ENCODE data around the gene CADM1. TPM values are rescaled to one million over a fixed set of nuclear protein-coding genes. Genes with fewer than 3 reads are reported as not detected.

CADM1 gene
- total RNA-seq, 1 experiment from 2014 or later: not detected

- H3K9me3 Mint-ChIP-seq (ENCODE audit: unreplicated experiment): no peaks in the 10 kb centered on the region
- no peaks in the 10 kb centered on the region for H3K4me1 Mint-ChIP-seq (ENCODE audit: insufficient read depth, unreplicated experiment)
- TF ChIP-seq CTCF (IDR thresholded peaks at IDR 0.05; ENCODE audit: unreplicated experiment): no peak
- DNase-seq (ENCODE audit: unreplicated experiment): no peak
- H3K4me3 Mint-ChIP-seq (ENCODE audit: unreplicated experiment): no peak overlapping the region
- intact Hi-C loops (cut with micrococcal nuclease): no loop called here
- POLR2A ChIA-PET: no interaction called here
- CTCF ChIA-PET: interaction anchor here (0.6 to 1.2 kb wide), 2 partner anchors 28 to 1254 kb away, joined by 3 read pairs; no protein-coding TSS in a partner anchor
- peaks cover 33% of the 10 kb centered on the region for H3K27me3 Mint-ChIP-seq (ENCODE audit: insufficient read depth, unreplicated experiment)
- no TSS peak for BruUV-seq (replicated peaks)
- no peak overlapping the region for H3K27ac Mint-ChIP-seq (ENCODE audit: low read depth, unreplicated experiment)
- H3K36me3 Mint-ChIP-seq (ENCODE audit: insufficient read depth, unreplicated experiment): no peaks in the 10 kb centered on the region
Observed at GRCh38 chr11:115297330-115297729, 206.9 kb downstream of the CADM1 start.

DNA sequence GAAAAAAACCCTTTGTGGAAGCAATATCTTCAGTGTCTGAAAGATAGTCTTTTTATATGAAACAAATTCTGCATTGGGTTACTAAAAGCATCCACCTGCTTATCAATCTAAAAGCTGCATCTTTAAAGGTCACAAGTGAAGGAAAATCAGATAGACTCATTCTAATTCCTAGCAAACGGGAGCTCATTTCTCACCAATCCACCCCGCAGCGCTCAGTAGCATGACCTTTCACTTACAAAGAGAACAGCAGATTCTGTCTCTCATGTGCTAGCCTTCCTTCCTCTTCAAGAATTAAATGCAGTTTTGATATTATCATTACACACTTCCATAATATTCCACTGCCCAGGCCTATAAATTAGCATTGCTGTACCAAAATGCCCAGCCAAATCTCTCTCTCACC, 212.9 kb downstream of the CADM1 start:
- no TSS peak for BruUV-seq (replicated peaks)
- no peak for TF ChIP-seq CTCF (IDR thresholded peaks at IDR 0.05; ENCODE audit: unreplicated experiment)
- peaks cover 9% of the 10 kb centered on the region for H3K27me3 Mint-ChIP-seq (ENCODE audit: insufficient read depth, unreplicated experiment)
- no peak overlapping the region for H3K4me3 Mint-ChIP-seq (ENCODE audit: unreplicated experiment)
- no peaks in the 10 kb centered on the region for H3K36me3 Mint-ChIP-seq (ENCODE audit: insufficient read depth, unreplicated experiment)
- DNase-seq (ENCODE audit: unreplicated experiment): no peak
- POLR2A ChIA-PET: no interaction called here
- H3K27ac Mint-ChIP-seq (ENCODE audit: low read depth, unreplicated experiment): no peak overlapping the region
- CTCF ChIA-PET: interaction anchor here (0.6 kb wide), 1 partner anchor 1442 kb away, joined by 3 read pairs; no protein-coding TSS in a partner anchor
- intact Hi-C loops (cut with micrococcal nuclease): no loop called here
- H3K4me1 Mint-ChIP-seq (ENCODE audit: insufficient read depth, unreplicated experiment): no peaks in the 10 kb centered on the region
- H3K9me3 Mint-ChIP-seq (ENCODE audit: unreplicated experiment): no peaks in the 10 kb centered on the region

- POLR2A ChIA-PET: interaction anchor here (0.7 kb wide), 1 partner anchor 15 kb away, joined by 3 read pairs; no protein-coding TSS in a partner anchor
- no peak for TF ChIP-seq CTCF (IDR thresholded peaks at IDR 0.05; ENCODE audit: unreplicated experiment)
Observed at GRCh38 chr11:115290893-115291292, 213.3 kb downstream of the CADM1 start.

GRCh38 chr11:115290479-115290878, 213.7 kb downstream of the CADM1 start:
- DNase-seq (ENCODE audit: unreplicated experiment): no peak
- POLR2A ChIA-PET: interaction anchor here (0.6 to 1.0 kb wide), 3 partner anchors 15 to 964 kb away, joined by 3 read pairs; no protein-coding TSS in a partner anchor
- no peak overlapping the region for H3K4me3 Mint-ChIP-seq (ENCODE audit: unreplicated experiment)
- H3K27me3 Mint-ChIP-seq (ENCODE audit: insufficient read depth, unreplicated experiment): peaks cover under 1% of the 10 kb centered on the region
- no TSS peak for BruUV-seq (replicated peaks)
- no peak overlapping the region for H3K27ac Mint-ChIP-seq (ENCODE audit: low read depth, unreplicated experiment)
- H3K9me3 Mint-ChIP-seq (ENCODE audit: unreplicated experiment): no peaks in the 10 kb centered on the region
- no peaks in the 10 kb centered on the region for H3K4me1 Mint-ChIP-seq (ENCODE audit: insufficient read depth, unreplicated experiment)
- H3K36me3 Mint-ChIP-seq (ENCODE audit: insufficient read depth, unreplicated experiment): no peaks in the 10 kb centered on the region
- intact Hi-C loops (cut with micrococcal nuclease): no loop called here
- no peak for TF ChIP-seq CTCF (IDR thresholded peaks at IDR 0.05; ENCODE audit: unreplicated experiment)
- CTCF ChIA-PET: no interaction called here

More at GRCh38 chr11:115290893-115291292, 213.3 kb downstream of the CADM1 start:
- CTCF ChIA-PET: no interaction called here
- Mint-ChIP-seq H3K27me3 (ENCODE audit: insufficient read depth, unreplicated experiment) (peaks cover 5% of the 10 kb centered on the region), H3K4me1 (ENCODE audit: insufficient read depth, unreplicated experiment) (no peaks in the 10 kb centered on the region), H3K9me3 (ENCODE audit: unreplicated experiment) (no peaks in the 10 kb centered on the region), H3K36me3 (ENCODE audit: insufficient read depth, unreplicated experiment) (no peaks in the 10 kb centered on the region), H3K4me3 (ENCODE audit: unreplicated experiment) (no peak overlapping the region), H3K27ac (ENCODE audit: low read depth, unreplicated experiment) (no peak overlapping the region)
- intact Hi-C loops (cut with micrococcal nuclease): no loop called here
- no TSS peak for BruUV-seq (replicated peaks)
- DNase-seq (ENCODE audit: unreplicated experiment): no peak
